Stimulated activated CD8-positive, alpha-beta memory T cell treated with anti-CD3 and anti-CD28 coated beads, Interleukin-4, amount 100 ng/mL, for 1 hour (primary cell): ENCODE measurements around the gene FAM72C.
"Not testable (repeated sequence)": the region's sequence is repeated elsewhere in the genome, so short reads cannot be mapped to it uniquely, and the experiment has no call there.

ENCODE experiments used
- DNase-seq, 2 donors: peaks; one replicate each; pipeline ENCODE4 v3.0.0-alpha.2; 2020; ENCODE audit warnings: low read depth in 2 of 2, low spot score in 1 of 2

Gene FAM72C

GRCh38 chr1:143918552-143918951 lies 53.2 kb downstream of the FAM72C start:
- not testable (repeated sequence) for DNase-seq

- not testable (repeated sequence) for DNase-seq
These were observed 58.1 kb downstream of the FAM72C start for GRCh38 chr1:143913705-143914104.
